Duodenal mucosa (tissue), 2 donors: ENCODE measurements around the gene CCDC158.

ENCODE experiments used
- H3K27ac ChIP-seq: one replicate; pipeline ENCODE4 v1.7.0; 2013; ENCODE audit warnings: low read depth, low read length
- H3K27me3 ChIP-seq, 2 donors: one replicate each; pipeline ENCODE4 v1.7.0; 2013; ENCODE audit warnings: low read length in 2 of 2, control low read depth in 1 of 2; ENCODE audit not compliant: insufficient read depth in 2 of 2, control insufficient read depth in 1 of 2
- H3K36me3 ChIP-seq, 2 donors: one replicate each; pipeline ENCODE4 v1.7.0; 2013; ENCODE audit warnings: low read length in 2 of 2, control low read depth in 1 of 2; ENCODE audit not compliant: insufficient read depth in 2 of 2, control insufficient read depth in 1 of 2
- H3K4me1 ChIP-seq, 2 donors: one replicate each; pipeline ENCODE4 v1.7.0; 2013; ENCODE audit warnings: low read length in 2 of 2, control low read depth in 1 of 2; ENCODE audit not compliant: insufficient read depth in 2 of 2, control insufficient read depth in 1 of 2
- H3K4me3 ChIP-seq, 2 donors: one replicate each; pipeline ENCODE4 v1.7.0; 2013; ENCODE audit warnings: low read length in 2 of 2, low read depth in 1 of 2
- H3K9ac ChIP-seq, 2 donors: one replicate each; pipeline ENCODE4 v1.7.0; 2013; ENCODE audit warnings: low read length in 2 of 2, low read depth in 1 of 2
- H3K9me3 ChIP-seq, 2 donors: one replicate each; pipeline ENCODE4 v1.7.0; 2013; ENCODE audit warnings: low read length in 2 of 2, control low read depth in 1 of 2; ENCODE audit not compliant: control insufficient read depth in 1 of 2

The CCDC158 gene

GRCh38 chr4:76354517-76355473 lies 66.1 kb downstream of the CCDC158 start:
- Histone ChIP-seq H3K9ac (no peak overlapping the region), H3K4me1 (no peaks in the 10 kb centered on the region), H3K4me3 (no peak overlapping the region), H3K9me3 (no peaks in the 10 kb centered on the region), H3K27ac (no peak overlapping the region), H3K27me3 (no peaks in the 10 kb centered on the region), H3K36me3 (no peaks in the 10 kb centered on the region)

- H3K27me3 ChIP-seq, result no peaks in the 10 kb centered on the region
- H3K4me3 ChIP-seq, result no peak overlapping the region
- H3K4me1 ChIP-seq, result peaks cover 0 to 5% of the 10 kb centered on the region in 2 donors
- H3K9me3 ChIP-seq, result no peaks in the 10 kb centered on the region
- no peaks in the 10 kb centered on the region for H3K36me3 ChIP-seq
- H3K27ac ChIP-seq, result no peak overlapping the region
- no peak overlapping the region for H3K9ac ChIP-seq
These were observed 78.1 kb downstream of the CCDC158 start for GRCh38 chr4:76342803-76343202.

- Histone ChIP-seq H3K27ac (no peak overlapping the region), H3K27me3 (no peaks in the 10 kb centered on the region), H3K4me1 (peaks cover 0 to 5% of the 10 kb centered on the region in 2 donors), H3K9ac (no peak overlapping the region), H3K9me3 (no peaks in the 10 kb centered on the region), H3K36me3 (no peaks in the 10 kb centered on the region), H3K4me3 (no peak overlapping the region)
These were observed 78.8 kb downstream of the CCDC158 start for GRCh38 chr4:76342191-76342590.

DNA sequence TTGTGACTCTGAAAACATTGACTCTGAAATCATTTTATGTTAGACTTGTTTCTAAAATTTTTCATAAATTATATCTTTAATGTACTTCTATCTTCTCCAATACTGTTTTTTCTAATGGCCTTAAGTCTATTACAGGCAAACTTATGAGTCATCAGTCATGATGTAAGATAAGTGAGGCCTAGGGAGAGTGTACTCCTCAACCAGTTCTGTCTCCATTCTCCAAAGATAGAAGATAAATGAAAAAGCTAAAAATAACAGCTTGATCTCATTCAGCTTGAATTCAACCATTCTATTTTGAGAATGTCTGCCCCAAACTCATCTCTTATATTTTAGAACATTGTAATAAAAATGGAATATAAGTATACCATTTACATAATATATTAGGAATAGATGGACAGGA lies 79.9 kb downstream of the CCDC158 start:
- no peak overlapping the region for H3K9ac ChIP-seq
- H3K36me3 ChIP-seq, result no peaks in the 10 kb centered on the region
- H3K9me3 ChIP-seq, result no peaks in the 10 kb centered on the region
- no peaks in the 10 kb centered on the region for H3K27me3 ChIP-seq
- peaks cover 0 to 5% of the 10 kb centered on the region in 2 donors for H3K4me1 ChIP-seq
- no peak overlapping the region for H3K27ac ChIP-seq
- no peak overlapping the region for H3K4me3 ChIP-seq

DNA sequence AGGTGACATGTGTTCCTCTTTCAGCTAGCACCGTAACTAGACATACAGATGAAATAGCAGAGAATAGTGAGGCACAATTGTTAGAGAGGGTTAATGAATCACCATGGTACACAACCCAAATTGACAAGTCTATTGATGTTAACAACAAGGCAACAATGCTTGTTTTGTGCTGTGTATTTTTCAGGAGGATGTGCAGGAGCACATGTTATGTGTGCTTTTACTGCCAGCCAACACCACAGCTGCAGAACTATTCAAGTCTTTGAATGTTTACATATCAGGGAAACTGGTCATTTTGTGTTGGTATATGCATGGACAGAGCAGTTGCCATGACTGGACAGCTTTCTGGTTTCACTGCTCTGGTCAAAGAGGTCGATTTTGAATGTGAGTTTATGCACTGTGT lies 81.6 kb downstream of the CCDC158 start:
- Histone ChIP-seq H3K27me3 (no peaks in the 10 kb centered on the region), H3K9me3 (no peaks in the 10 kb centered on the region), H3K27ac (no peak overlapping the region), H3K4me3 (no peak overlapping the region), H3K9ac (no peak overlapping the region), H3K4me1 (peaks cover 0 to 5% of the 10 kb centered on the region in 2 donors), H3K36me3 (no peaks in the 10 kb centered on the region)

- Histone ChIP-seq H3K9ac (no peak overlapping the region), H3K27ac (no peak overlapping the region), H3K36me3 (no peaks in the 10 kb centered on the region), H3K4me3 (no peak overlapping the region), H3K4me1 (no peaks in the 10 kb centered on the region), H3K9me3 (no peaks in the 10 kb centered on the region), H3K27me3 (no peaks in the 10 kb centered on the region)
These were observed 86.1 kb downstream of the CCDC158 start for GRCh38 chr4:76334885-76335284.

DNA sequence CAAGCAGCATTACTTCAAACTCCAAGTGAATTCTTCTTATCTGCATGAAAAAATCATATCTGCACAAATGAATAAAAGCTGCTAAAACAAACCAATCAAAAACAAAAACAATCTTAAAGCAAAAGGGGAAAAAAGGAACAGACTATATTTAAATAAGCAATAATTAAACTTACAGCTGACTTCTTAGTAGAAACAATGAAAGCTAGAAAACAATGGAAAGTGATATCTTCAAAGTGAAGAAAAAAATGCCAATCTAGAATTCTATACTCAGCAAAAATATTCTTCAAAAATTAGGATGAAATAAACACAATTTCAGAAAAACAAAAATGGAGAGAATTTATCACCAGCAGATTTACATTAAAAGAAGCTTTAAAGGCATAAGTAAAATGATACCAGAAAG lies 94.4 kb downstream of the CCDC158 start:
- Histone ChIP-seq H3K4me1 (no peaks in the 10 kb centered on the region), H3K27ac (no peak overlapping the region), H3K9me3 (peaks cover 8 to 12% of the 10 kb centered on the region in 2 donors), H3K27me3 (no peaks in the 10 kb centered on the region), H3K4me3 (no peak overlapping the region), H3K36me3 (no peaks in the 10 kb centered on the region), H3K9ac (no peak overlapping the region)

GRCh38 chr4:76325072-76325471 lies 95.9 kb downstream of the CCDC158 start:
- Histone ChIP-seq H3K27ac (no peak overlapping the region), H3K9ac (no peak overlapping the region), H3K27me3 (no peaks in the 10 kb centered on the region), H3K9me3 (peaks cover 8 to 12% of the 10 kb centered on the region in 2 donors), H3K4me1 (no peaks in the 10 kb centered on the region), H3K4me3 (no peak overlapping the region), H3K36me3 (no peaks in the 10 kb centered on the region)

- no peaks in the 10 kb centered on the region for H3K27me3 ChIP-seq
- no peak overlapping the region for H3K9ac ChIP-seq
- H3K4me3 ChIP-seq, result no peak overlapping the region
- H3K9me3 ChIP-seq, result peaks cover 8 to 12% of the 10 kb centered on the region in 2 donors
- H3K27ac ChIP-seq, result no peak overlapping the region
- H3K4me1 ChIP-seq, result no peaks in the 10 kb centered on the region
- no peaks in the 10 kb centered on the region for H3K36me3 ChIP-seq
These were observed 98.7 kb downstream of the CCDC158 start for GRCh38 chr4:76322236-76322635.

DNA sequence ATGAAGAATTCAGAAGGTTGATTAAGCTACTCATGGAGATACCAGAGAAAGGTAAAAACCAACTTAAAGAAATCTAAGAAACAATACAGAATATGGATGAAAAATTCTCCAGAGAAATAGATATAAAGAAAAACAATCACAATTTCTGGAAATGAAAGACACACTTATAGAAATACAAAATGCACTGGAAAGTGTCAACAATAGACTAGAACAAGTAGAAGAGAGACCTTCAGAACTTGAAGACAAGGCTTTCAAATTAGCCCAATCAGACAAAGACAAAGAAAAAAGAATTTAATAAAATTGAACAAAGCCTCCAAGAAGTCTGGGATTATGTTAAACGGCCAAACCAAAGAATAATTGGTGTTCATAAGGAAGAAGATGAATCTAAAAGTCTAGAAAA lies 104.8 kb downstream of the CCDC158 start:
- no peak overlapping the region for H3K9ac ChIP-seq
- H3K9me3 ChIP-seq, result peaks cover 3% of the 10 kb centered on the region in 2 donors
- no peaks in the 10 kb centered on the region for H3K36me3 ChIP-seq
- no peak overlapping the region for H3K27ac ChIP-seq
- peaks cover 5 to 6% of the 10 kb centered on the region in 2 donors for H3K4me1 ChIP-seq
- no peak overlapping the region for H3K4me3 ChIP-seq
- no peaks in the 10 kb centered on the region for H3K27me3 ChIP-seq
